ENCODE results near the gene TTC22.

The TTC22 gene

GRCh38 chr1:54792686-54793282 lies 8.3 kb downstream of the TTC22 start:
- ATAC-seq = peak; percentile 71
- TF ChIP-seq ZFP3 (CRISPR knock-in tag; IDR thresholded peaks at IDR 0.05) (0 out of 2 replicates have a peak, but pooled peaks have one; percentile 12), ZNF70 (CRISPR knock-in tag; IDR thresholded peaks at IDR 0.05) (peak; percentile 39; the same call in 1 of the 2 replicates), ZC3H10 (CRISPR knock-in tag; IDR thresholded peaks at IDR 0.05) (no peak), ARNTL (CRISPR knock-in tag; IDR thresholded peaks at IDR 0.05; ENCODE audit: borderline replicate concordance, low read depth) (no peak), CSDC2 (CRISPR knock-in tag; IDR thresholded peaks at IDR 0.05) (no peak)
- TF ChIP-seq, protein P1, sequence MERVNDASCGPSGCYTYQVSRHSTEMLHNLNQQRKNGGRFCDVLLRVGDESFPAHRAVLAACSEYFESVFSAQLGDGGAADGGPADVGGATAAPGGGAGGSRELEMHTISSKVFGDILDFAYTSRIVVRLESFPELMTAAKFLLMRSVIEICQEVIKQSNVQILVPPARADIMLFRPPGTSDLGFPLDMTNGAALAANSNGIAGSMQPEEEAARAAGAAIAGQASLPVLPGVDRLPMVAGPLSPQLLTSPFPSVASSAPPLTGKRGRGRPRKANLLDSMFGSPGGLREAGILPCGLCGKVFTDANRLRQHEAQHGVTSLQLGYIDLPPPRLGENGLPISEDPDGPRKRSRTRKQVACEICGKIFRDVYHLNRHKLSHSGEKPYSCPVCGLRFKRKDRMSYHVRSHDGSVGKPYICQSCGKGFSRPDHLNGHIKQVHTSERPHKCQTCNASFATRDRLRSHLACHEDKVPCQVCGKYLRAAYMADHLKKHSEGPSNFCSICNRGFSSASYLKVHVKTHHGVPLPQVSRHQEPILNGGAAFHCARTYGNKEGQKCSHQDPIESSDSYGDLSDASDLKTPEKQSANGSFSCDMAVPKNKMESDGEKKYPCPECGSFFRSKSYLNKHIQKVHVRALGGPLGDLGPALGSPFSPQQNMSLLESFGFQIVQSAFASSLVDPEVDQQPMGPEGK (CRISPR knock-in tag; IDR thresholded peaks at IDR 0.05; ENCODE audit: borderline replicate concordance) = peak; percentile 85; the same call in 1 of the 2 replicates
- TF ChIP-seq, protein P2, sequence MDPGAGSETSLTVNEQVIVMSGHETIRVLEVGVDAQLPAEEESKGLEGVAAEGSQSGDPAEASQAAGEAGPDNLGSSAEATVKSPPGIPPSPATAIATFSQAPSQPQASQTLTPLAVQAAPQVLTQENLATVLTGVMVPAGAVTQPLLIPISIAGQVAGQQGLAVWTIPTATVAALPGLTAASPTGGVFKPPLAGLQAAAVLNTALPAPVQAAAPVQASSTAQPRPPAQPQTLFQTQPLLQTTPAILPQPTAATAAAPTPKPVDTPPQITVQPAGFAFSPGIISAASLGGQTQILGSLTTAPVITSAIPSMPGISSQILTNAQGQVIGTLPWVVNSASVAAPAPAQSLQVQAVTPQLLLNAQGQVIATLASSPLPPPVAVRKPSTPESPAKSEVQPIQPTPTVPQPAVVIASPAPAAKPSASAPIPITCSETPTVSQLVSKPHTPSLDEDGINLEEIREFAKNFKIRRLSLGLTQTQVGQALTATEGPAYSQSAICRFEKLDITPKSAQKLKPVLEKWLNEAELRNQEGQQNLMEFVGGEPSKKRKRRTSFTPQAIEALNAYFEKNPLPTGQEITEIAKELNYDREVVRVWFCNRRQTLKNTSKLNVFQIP (CRISPR knock-in tag; IDR thresholded peaks at IDR 0.05; ENCODE audit: borderline replicate concordance, low read depth) = no peak

DNA sequence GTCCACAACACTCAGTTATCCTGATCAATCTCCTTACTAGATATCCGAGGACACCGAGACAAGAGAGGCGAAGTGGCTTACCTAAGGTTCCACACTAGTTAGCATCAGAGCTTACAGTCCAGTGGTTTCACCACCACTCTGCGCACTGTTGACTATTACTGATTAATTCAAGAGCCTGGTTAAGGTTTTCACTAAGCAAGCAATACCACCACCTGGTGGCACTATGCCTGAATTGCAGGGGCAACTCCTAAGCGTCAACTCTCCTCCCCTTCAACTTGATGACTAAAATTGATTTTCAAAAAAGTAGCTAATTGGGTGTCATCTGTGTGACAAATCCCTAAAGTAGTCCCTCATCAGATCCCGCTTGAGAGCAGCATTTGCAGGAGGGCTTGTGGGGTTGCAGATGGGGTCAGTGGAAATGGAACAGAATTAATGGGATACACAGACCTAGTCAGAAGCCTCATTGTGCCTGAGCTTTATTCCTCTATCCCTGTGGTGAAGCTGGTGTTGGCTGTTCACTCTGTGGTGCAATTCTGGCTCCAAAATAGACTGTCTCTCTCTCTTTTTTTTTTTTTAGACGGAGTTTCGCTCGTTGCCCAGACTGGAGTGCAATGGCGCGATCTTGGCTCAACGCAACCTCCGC lies 9.1 kb downstream of the TTC22 start:
- TF ChIP-seq, protein P3, sequence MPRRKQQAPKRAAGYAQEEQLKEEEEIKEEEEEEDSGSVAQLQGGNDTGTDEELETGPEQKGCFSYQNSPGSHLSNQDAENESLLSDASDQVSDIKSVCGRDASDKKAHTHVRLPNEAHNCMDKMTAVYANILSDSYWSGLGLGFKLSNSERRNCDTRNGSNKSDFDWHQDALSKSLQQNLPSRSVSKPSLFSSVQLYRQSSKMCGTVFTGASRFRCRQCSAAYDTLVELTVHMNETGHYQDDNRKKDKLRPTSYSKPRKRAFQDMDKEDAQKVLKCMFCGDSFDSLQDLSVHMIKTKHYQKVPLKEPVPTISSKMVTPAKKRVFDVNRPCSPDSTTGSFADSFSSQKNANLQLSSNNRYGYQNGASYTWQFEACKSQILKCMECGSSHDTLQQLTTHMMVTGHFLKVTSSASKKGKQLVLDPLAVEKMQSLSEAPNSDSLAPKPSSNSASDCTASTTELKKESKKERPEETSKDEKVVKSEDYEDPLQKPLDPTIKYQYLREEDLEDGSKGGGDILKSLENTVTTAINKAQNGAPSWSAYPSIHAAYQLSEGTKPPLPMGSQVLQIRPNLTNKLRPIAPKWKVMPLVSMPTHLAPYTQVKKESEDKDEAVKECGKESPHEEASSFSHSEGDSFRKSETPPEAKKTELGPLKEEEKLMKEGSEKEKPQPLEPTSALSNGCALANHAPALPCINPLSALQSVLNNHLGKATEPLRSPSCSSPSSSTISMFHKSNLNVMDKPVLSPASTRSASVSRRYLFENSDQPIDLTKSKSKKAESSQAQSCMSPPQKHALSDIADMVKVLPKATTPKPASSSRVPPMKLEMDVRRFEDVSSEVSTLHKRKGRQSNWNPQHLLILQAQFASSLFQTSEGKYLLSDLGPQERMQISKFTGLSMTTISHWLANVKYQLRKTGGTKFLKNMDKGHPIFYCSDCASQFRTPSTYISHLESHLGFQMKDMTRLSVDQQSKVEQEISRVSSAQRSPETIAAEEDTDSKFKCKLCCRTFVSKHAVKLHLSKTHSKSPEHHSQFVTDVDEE (CRISPR knock-in tag; IDR thresholded peaks at IDR 0.05) = no peak
- TF ChIP-seq ISL1 (CRISPR knock-in tag; IDR thresholded peaks at IDR 0.05) = no peak
- no peak for TF ChIP-seq ZNF565 (CRISPR knock-in tag; conservative IDR thresholded peaks at IDR 0.05; ENCODE audit: low read depth)
- TF ChIP-seq, protein P4, sequence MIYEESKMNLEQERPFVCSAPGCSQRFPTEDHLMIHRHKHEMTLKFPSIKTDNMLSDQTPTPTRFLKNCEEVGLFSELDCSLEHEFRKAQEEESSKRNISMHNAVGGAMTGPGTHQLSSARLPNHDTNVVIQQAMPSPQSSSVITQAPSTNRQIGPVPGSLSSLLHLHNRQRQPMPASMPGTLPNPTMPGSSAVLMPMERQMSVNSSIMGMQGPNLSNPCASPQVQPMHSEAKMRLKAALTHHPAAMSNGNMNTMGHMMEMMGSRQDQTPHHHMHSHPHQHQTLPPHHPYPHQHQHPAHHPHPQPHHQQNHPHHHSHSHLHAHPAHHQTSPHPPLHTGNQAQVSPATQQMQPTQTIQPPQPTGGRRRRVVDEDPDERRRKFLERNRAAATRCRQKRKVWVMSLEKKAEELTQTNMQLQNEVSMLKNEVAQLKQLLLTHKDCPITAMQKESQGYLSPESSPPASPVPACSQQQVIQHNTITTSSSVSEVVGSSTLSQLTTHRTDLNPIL (CRISPR knock-in tag; IDR thresholded peaks at IDR 0.05; ENCODE audit: low read depth) = no peak
- no peak for TF ChIP-seq ARNTL (CRISPR knock-in tag; IDR thresholded peaks at IDR 0.05; ENCODE audit: borderline replicate concordance, low read depth)
- TF ChIP-seq, protein P5, sequence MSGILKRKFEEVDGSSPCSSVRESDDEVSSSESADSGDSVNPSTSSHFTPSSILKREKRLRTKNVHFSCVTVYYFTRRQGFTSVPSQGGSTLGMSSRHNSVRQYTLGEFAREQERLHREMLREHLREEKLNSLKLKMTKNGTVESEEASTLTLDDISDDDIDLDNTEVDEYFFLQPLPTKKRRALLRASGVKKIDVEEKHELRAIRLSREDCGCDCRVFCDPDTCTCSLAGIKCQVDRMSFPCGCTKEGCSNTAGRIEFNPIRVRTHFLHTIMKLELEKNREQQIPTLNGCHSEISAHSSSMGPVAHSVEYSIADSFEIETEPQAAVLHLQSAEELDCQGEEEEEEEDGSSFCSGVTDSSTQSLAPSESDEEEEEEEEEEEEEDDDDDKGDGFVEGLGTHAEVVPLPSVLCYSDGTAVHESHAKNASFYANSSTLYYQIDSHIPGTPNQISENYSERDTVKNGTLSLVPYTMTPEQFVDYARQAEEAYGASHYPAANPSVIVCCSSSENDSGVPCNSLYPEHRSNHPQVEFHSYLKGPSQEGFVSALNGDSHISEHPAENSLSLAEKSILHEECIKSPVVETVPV (CRISPR knock-in tag; IDR thresholded peaks at IDR 0.05) = no peak
- no peak for TF ChIP-seq CSDC2 (CRISPR knock-in tag; IDR thresholded peaks at IDR 0.05)
- TF ChIP-seq ZNF8 (CRISPR knock-in tag; IDR thresholded peaks at IDR 0.05) = no peak
- TF ChIP-seq ZC3H10 (CRISPR knock-in tag; IDR thresholded peaks at IDR 0.05) = no peak
- TF ChIP-seq BACH2 (CRISPR knock-in tag; IDR thresholded peaks at IDR 0.05; ENCODE audit: borderline replicate concordance) = no peak
- no peak for TF ChIP-seq OSR1 (CRISPR knock-in tag; IDR thresholded peaks at IDR 0.05)
- TF ChIP-seq ZFP3 (CRISPR knock-in tag; IDR thresholded peaks at IDR 0.05) = no peak
- TF ChIP-seq TOX (CRISPR knock-in tag; IDR thresholded peaks at IDR 0.05; ENCODE audit: borderline replicate concordance) = no peak
- TF ChIP-seq RARB (CRISPR knock-in tag; IDR thresholded peaks at IDR 0.05) = no peak
- no peak for ATAC-seq

GRCh38 chr1:54788459-54788858 lies 12.7 kb downstream of the TTC22 start:
- peak; percentile 55 for ATAC-seq
- TF ChIP-seq TCF4 (CRISPR knock-in tag; IDR thresholded peaks at IDR 0.05; ENCODE audit: borderline replicate concordance) = no peak
- no peak for TF ChIP-seq ZFP3 (CRISPR knock-in tag; IDR thresholded peaks at IDR 0.05)
- no peak for TF ChIP-seq GLIS3 (CRISPR knock-in tag; IDR thresholded peaks at IDR 0.05)
- TF ChIP-seq, protein P2 (CRISPR knock-in tag; IDR thresholded peaks at IDR 0.05; ENCODE audit: borderline replicate concordance, low read depth) = no peak
- peak; percentile 58 for TF ChIP-seq ISL1 (CRISPR knock-in tag; IDR thresholded peaks at IDR 0.05)
- TF ChIP-seq, protein P1 (CRISPR knock-in tag; IDR thresholded peaks at IDR 0.05; ENCODE audit: borderline replicate concordance) = peak; percentile 73; the same call in 1 of the 2 replicates
- no peak for TF ChIP-seq ZNF8 (CRISPR knock-in tag; IDR thresholded peaks at IDR 0.05)
- TF ChIP-seq ZFP30 (CRISPR knock-in tag; IDR thresholded peaks at IDR 0.05) = no peak
